SK-MEL-5 (cell line): ENCODE data around the gene ASB3. TPM values are rescaled to one million over a fixed set of nuclear protein-coding genes. Genes with fewer than 3 reads are reported as not detected.
"Not testable (repeated sequence)": the region's sequence is repeated elsewhere in the genome, so short reads cannot be mapped to it uniquely, and the experiment has no call there.

Experiments used
- DNase-seq: peaks from one replicate; pipeline ENCODE4 v3.0.0-alpha.2; 2016; ENCODE audit warnings: low read depth, low spot score
- in situ Hi-C: cut with HindIII; loops from 2 replicates; pipeline ENCODE4 v1.10.0; 2016; ENCODE audit warnings: low sequenced_read_pairs, high pct_unique_total_duplicates, low pct_unique_long_range_greater_than_20kb
- total RNA-seq: library from RNA; depleted of rRNA; stranded (reverse); fragments of >200 nt; shearing (Covaris generic); gene quantifications from 2 replicates; pipeline ENCODE4 v1.2.3, GENCODE V29; 2014

Gene ASB3
- total RNA-seq, 1 experiment from 2014 or later, result 31.6 TPM

GRCh38 chr2:53755121-53755520 lies 31.6 kb downstream of the ASB3 start:
- no peak for DNase-seq
- in situ Hi-C loops, result no loop called here

GRCh38 chr2:53753041-53753440 lies 33.7 kb downstream of the ASB3 start:
- in situ Hi-C loops, result no loop called here
- no peak for DNase-seq

- in situ Hi-C loops, result no loop called here
- DNase-seq, result no peak
Observed at GRCh38 chr2:53752385-53752784, 34.4 kb downstream of the ASB3 start.

- in situ Hi-C loops, result no loop called here
- no peak for DNase-seq
Observed at GRCh38 chr2:53751728-53752127, 35.0 kb downstream of the ASB3 start.

GRCh38 chr2:53750041-53750768 lies 36.5 kb downstream of the ASB3 start:
- no peak for DNase-seq
- in situ Hi-C loops, result no loop called here

GRCh38 chr2:53744395-53745065 lies 42.2 kb downstream of the ASB3 start:
- no peak for DNase-seq
- in situ Hi-C loops, result no loop called here

GRCh38 chr2:53740170-53740569 lies 46.6 kb downstream of the ASB3 start:
- peak; percentile 44 for DNase-seq
- in situ Hi-C loops, result no loop called here

GRCh38 chr2:53739032-53739431 lies 47.7 kb downstream of the ASB3 start:
- DNase-seq, result no peak
- in situ Hi-C loops, result no loop called here

GRCh38 chr2:53737091-53737490 lies 49.7 kb downstream of the ASB3 start:
- in situ Hi-C loops, result no loop called here
- no peak for DNase-seq

- in situ Hi-C loops, result no loop called here
Observed at GRCh38 chr2:53729143-53729762, 57.5 kb downstream of the ASB3 start.

GRCh38 chr2:53727921-53728320 lies 58.8 kb downstream of the ASB3 start:
- in situ Hi-C loops, result no loop called here
- no peak for DNase-seq

More at GRCh38 chr2:53729143-53729762, 57.5 kb downstream of the ASB3 start:
- DNase-seq, result no peak

GRCh38 chr2:53725662-53726061 lies 61.1 kb downstream of the ASB3 start:
- in situ Hi-C loops, result no loop called here
- DNase-seq, result no peak

- no peak for DNase-seq
Observed at GRCh38 chr2:53724536-53724935, 62.2 kb downstream of the ASB3 start.

GRCh38 chr2:53720944-53721343 lies 65.8 kb downstream of the ASB3 start:
- DNase-seq, in situ Hi-C loops: not testable (repeated sequence)

More at GRCh38 chr2:53724536-53724935, 62.2 kb downstream of the ASB3 start:
- in situ Hi-C loops, result no loop called here

- DNase-seq, result peak; percentile 44
- in situ Hi-C loops, result no loop called here
Observed at GRCh38 chr2:53715568-53715967, 71.2 kb downstream of the ASB3 start.

- DNase-seq, result no peak
- in situ Hi-C loops, result no loop called here
Observed at GRCh38 chr2:53711271-53711780, 75.4 kb downstream of the ASB3 start.

- in situ Hi-C loops, result no loop called here
- DNase-seq, result no peak
Observed at GRCh38 chr2:53708988-53709387, 77.8 kb downstream of the ASB3 start.

GRCh38 chr2:53701221-53701620 lies 85.5 kb downstream of the ASB3 start:
- in situ Hi-C loops, result no loop called here
- no peak for DNase-seq
